WI38 (cell line): ENCODE measurements around the gene NASP.

Experiments
- H3K4me3 ChIP-seq: 2 replicates; pipeline ENCODE4 v1.5.1; 2011; ENCODE audit warnings: low read depth, mild to moderate bottlenecking, control low read depth, low read length
- CTCF ChIP-seq: IDR thresholded peaks from 2 replicates; pipeline ENCODE4 v1.5.1; 2012; ENCODE audit warnings: low read depth, mild to moderate bottlenecking, control low read depth, low read length

Gene NASP

GRCh38 chr1:45554198-45554597 lies 29.6 kb upstream of the NASP start:
- no peak for TF ChIP-seq CTCF
- no peak overlapping the region for H3K4me3 ChIP-seq

GRCh38 chr1:45557422-45557944 lies 26.4 kb upstream of the NASP start:
- no peak for TF ChIP-seq CTCF
- H3K4me3 ChIP-seq, result no peak overlapping the region

- TF ChIP-seq CTCF, result no peak
- H3K4me3 ChIP-seq, result no peak overlapping the region
Observed at GRCh38 chr1:45563843-45564242, 20.0 kb upstream of the NASP start.

- no peak overlapping the region for H3K4me3 ChIP-seq
- no peak for TF ChIP-seq CTCF
Observed at GRCh38 chr1:45566722-45567121, 17.1 kb upstream of the NASP start.

- TF ChIP-seq CTCF, result no peak
- H3K4me3 ChIP-seq, result no peak overlapping the region
Observed at GRCh38 chr1:45567911-45568310, 15.9 kb upstream of the NASP start.

GRCh38 chr1:45568421-45568820 lies 15.4 kb upstream of the NASP start:
- no peak overlapping the region for H3K4me3 ChIP-seq
- TF ChIP-seq CTCF, result no peak

- H3K4me3 ChIP-seq, result no peak overlapping the region
- no peak for TF ChIP-seq CTCF
Observed at GRCh38 chr1:45569571-45569961, 14.3 kb upstream of the NASP start.
